ENCODE measurements around the gene RCAN2.

RCAN2 gene

GRCh38 chr6:46233129-46233528 lies 258.1 kb downstream of the RCAN2 start:
- H3K4me2 ChIP-seq (ENCODE audit: low read length): no peak overlapping the region
- H3K79me1 ChIP-seq (ENCODE audit: low read length): no peaks in the 10 kb centered on the region
- H3K27ac ChIP-seq (ENCODE audit: low read depth, low read length): no peak overlapping the region
- no peak overlapping the region for H3K9ac ChIP-seq (ENCODE audit: low read length)
- no peak overlapping the region for H4K8ac ChIP-seq (ENCODE audit: low read depth, low read length)
- no peaks in the 10 kb centered on the region for H3K4me1 ChIP-seq (ENCODE audit: control insufficient read depth, low read depth, low read length)
- no peaks in the 10 kb centered on the region for H3K27me3 ChIP-seq (ENCODE audit: insufficient read depth, low read length, poor library complexity)
- DNase-seq: no peak
- H2BK15ac ChIP-seq (replicated peaks; ENCODE audit: low read depth): no peak overlapping the region
- no peak overlapping the region for H2BK120ac ChIP-seq (ENCODE audit: low read depth, low read length)
- no peak overlapping the region for H3K4me3 ChIP-seq (ENCODE audit: low read length)
- no peaks in the 10 kb centered on the region for H3K36me3 ChIP-seq (ENCODE audit: control insufficient read depth, insufficient read depth, low read length)
- no CpG with 5 or more reads among the region's 3 CpGs for WGBS (ENCODE audit: extremely low coverage, insufficient coverage, low lambda C conversion rate)
- H3K23ac ChIP-seq (ENCODE audit: low read length): no peak overlapping the region
- H2AK5ac ChIP-seq (ENCODE audit: low read length): no peak overlapping the region
- no peak overlapping the region for H3K56ac ChIP-seq (ENCODE audit: low read length)
- no peak overlapping the region for H2BK5ac ChIP-seq (ENCODE audit: low read length)
- H3K4ac ChIP-seq (ENCODE audit: low read depth, low read length): no peak overlapping the region
- no peak overlapping the region for H4K5ac ChIP-seq (ENCODE audit: low read length)
- H3K79me2 ChIP-seq (ENCODE audit: control insufficient read depth, insufficient read depth, low read length): no peaks in the 10 kb centered on the region
- H3K18ac ChIP-seq (ENCODE audit: low read length): no peak overlapping the region

- no peak overlapping the region for H3K23ac ChIP-seq (ENCODE audit: low read length)
- H4K5ac ChIP-seq (ENCODE audit: low read length): no peak overlapping the region
- H3K27me3 ChIP-seq (ENCODE audit: insufficient read depth, low read length, poor library complexity): no peaks in the 10 kb centered on the region
- H3K36me3 ChIP-seq (ENCODE audit: control insufficient read depth, insufficient read depth, low read length): no peaks in the 10 kb centered on the region
- H3K9ac ChIP-seq (ENCODE audit: low read length): no peak overlapping the region
- no CpG with 5 or more reads among the region's 1 CpG for WGBS (ENCODE audit: extremely low coverage, insufficient coverage, low lambda C conversion rate)
- H3K27ac ChIP-seq (ENCODE audit: low read depth, low read length): no peak overlapping the region
- no peak overlapping the region for H2AK5ac ChIP-seq (ENCODE audit: low read length)
- no peaks in the 10 kb centered on the region for H3K4me1 ChIP-seq (ENCODE audit: control insufficient read depth, low read depth, low read length)
- H2BK5ac ChIP-seq (ENCODE audit: low read length): no peak overlapping the region
- no peak for DNase-seq
- H3K4ac ChIP-seq (ENCODE audit: low read depth, low read length): no peak overlapping the region
- no peaks in the 10 kb centered on the region for H3K79me1 ChIP-seq (ENCODE audit: low read length)
- no peaks in the 10 kb centered on the region for H3K79me2 ChIP-seq (ENCODE audit: control insufficient read depth, insufficient read depth, low read length)
- H2BK15ac ChIP-seq (replicated peaks; ENCODE audit: low read depth): no peak overlapping the region
- no peak overlapping the region for H3K4me2 ChIP-seq (ENCODE audit: low read length)
- no peak overlapping the region for H4K8ac ChIP-seq (ENCODE audit: low read depth, low read length)
- no peak overlapping the region for H3K18ac ChIP-seq (ENCODE audit: low read length)
- no peak overlapping the region for H2BK120ac ChIP-seq (ENCODE audit: low read depth, low read length)
- H3K56ac ChIP-seq (ENCODE audit: low read length): no peak overlapping the region
- no peak overlapping the region for H3K4me3 ChIP-seq (ENCODE audit: low read length)
Measured at GRCh38 chr6:46222286-46222685, 269.0 kb downstream of the RCAN2 start.

GRCh38 chr6:46221222-46221793 lies 269.9 kb downstream of the RCAN2 start:
- H4K5ac ChIP-seq (ENCODE audit: low read length): no peak overlapping the region
- H3K56ac ChIP-seq (ENCODE audit: low read length): no peak overlapping the region
- no peak overlapping the region for H3K18ac ChIP-seq (ENCODE audit: low read length)
- H3K27ac ChIP-seq (ENCODE audit: low read depth, low read length): no peak overlapping the region
- no peak overlapping the region for H2BK5ac ChIP-seq (ENCODE audit: low read length)
- no CpG with 5 or more reads among the region's 4 CpGs for WGBS (ENCODE audit: extremely low coverage, insufficient coverage, low lambda C conversion rate)
- no peak overlapping the region for H2AK5ac ChIP-seq (ENCODE audit: low read length)
- H3K4me1 ChIP-seq (ENCODE audit: control insufficient read depth, low read depth, low read length): no peaks in the 10 kb centered on the region
- H3K79me1 ChIP-seq (ENCODE audit: low read length): no peaks in the 10 kb centered on the region
- H3K4me2 ChIP-seq (ENCODE audit: low read length): no peak overlapping the region
- no peak overlapping the region for H2BK120ac ChIP-seq (ENCODE audit: low read depth, low read length)
- H3K79me2 ChIP-seq (ENCODE audit: control insufficient read depth, insufficient read depth, low read length): no peaks in the 10 kb centered on the region
- H3K36me3 ChIP-seq (ENCODE audit: control insufficient read depth, insufficient read depth, low read length): no peaks in the 10 kb centered on the region
- H3K4me3 ChIP-seq (ENCODE audit: low read length): no peak overlapping the region
- DNase-seq: peak; percentile 47
- no peak overlapping the region for H4K8ac ChIP-seq (ENCODE audit: low read depth, low read length)
- no peak overlapping the region for H2BK15ac ChIP-seq (replicated peaks; ENCODE audit: low read depth)
- H3K27me3 ChIP-seq (ENCODE audit: insufficient read depth, low read length, poor library complexity): no peaks in the 10 kb centered on the region
- no peak overlapping the region for H3K4ac ChIP-seq (ENCODE audit: low read depth, low read length)
- no peak overlapping the region for H3K9ac ChIP-seq (ENCODE audit: low read length)
- H3K23ac ChIP-seq (ENCODE audit: low read length): no peak overlapping the region

DNA sequence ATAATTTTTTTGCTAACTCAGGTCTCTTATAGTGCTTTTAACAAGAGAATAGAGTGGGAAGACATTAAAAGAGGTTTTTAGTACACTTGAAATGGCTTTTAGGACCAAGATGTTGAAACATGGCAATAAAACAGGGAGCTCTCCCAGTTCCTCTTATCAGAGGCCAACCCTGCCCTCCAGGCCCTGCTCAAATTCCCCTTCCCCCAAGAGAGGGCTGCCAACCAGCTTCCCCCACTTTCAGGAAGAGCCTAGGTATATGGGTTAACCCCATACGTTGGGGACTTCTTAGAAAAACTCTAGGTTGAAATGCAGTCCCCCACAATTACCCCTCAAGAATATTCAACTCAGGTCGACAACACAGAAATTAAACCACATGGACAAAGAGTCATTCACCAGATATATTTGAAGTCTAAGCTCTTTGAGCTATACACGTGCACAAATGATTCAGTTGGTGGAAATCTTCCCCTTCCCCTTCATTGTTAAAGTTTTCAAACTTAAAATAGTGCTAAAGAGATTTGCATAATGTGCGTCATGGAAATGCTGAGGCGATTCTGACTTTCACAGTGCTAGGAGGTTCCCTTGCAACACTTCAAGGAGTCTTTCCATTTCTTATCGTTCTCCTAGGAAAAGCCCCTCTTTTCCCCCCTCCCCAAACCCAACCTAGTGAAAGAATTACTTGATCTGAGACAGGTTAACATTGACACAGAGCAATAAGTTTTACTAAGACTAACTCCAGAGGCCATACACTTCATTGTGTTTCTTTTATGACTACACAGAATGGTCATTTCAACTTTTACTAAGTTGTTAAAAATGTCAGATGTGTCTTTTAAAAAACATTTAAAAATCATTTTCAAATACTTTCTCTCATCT lies 270.7 kb downstream of the RCAN2 start:
- Histone ChIP-seq H3K4ac (ENCODE audit: low read depth, low read length) (no peak overlapping the region), H3K4me2 (ENCODE audit: low read length) (no peak overlapping the region), H3K4me1 (ENCODE audit: control insufficient read depth, low read depth, low read length) (no peaks in the 10 kb centered on the region), H2BK15ac (replicated peaks; ENCODE audit: low read depth) (no peak overlapping the region), H3K18ac (ENCODE audit: low read length) (no peak overlapping the region), H3K23ac (ENCODE audit: low read length) (no peak overlapping the region), H4K8ac (ENCODE audit: low read depth, low read length) (no peak overlapping the region), H3K27me3 (ENCODE audit: insufficient read depth, low read length, poor library complexity) (no peaks in the 10 kb centered on the region), H3K9ac (ENCODE audit: low read length) (no peak overlapping the region), H3K27ac (ENCODE audit: low read depth, low read length) (no peak overlapping the region), H2BK5ac (ENCODE audit: low read length) (no peak overlapping the region), H4K5ac (ENCODE audit: low read length) (no peak overlapping the region), H2AK5ac (ENCODE audit: low read length) (no peak overlapping the region), H3K79me1 (ENCODE audit: low read length) (no peaks in the 10 kb centered on the region), H3K4me3 (ENCODE audit: low read length) (no peak overlapping the region), H2BK120ac (ENCODE audit: low read depth, low read length) (no peak overlapping the region), H3K36me3 (ENCODE audit: control insufficient read depth, insufficient read depth, low read length) (no peaks in the 10 kb centered on the region), H3K56ac (ENCODE audit: low read length) (no peak overlapping the region), H3K79me2 (ENCODE audit: control insufficient read depth, insufficient read depth, low read length) (no peaks in the 10 kb centered on the region)
- WGBS (ENCODE audit: extremely low coverage, insufficient coverage, low lambda C conversion rate): no CpG with 5 or more reads among the region's 6 CpGs
- DNase-seq: no peak

DNA sequence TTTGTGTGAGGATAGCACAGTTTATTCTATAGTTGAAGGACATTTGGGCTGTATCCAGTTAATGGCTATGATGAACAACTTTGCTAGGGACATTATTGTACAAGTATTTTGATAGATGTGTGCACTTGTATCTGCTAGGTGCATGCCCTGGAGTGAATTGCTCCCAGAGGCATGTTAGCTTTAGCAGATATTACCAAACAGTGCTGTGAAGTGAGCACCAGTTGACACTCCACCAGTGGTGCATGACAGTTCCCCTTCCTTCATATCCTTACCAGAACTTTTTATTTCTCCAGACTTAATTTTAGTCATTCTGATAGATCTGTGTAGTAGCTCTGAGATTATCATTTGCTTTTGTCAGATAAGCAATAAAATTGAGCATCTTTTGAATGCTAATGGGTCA lies 271.6 kb downstream of the RCAN2 start:
- no peak overlapping the region for H3K9ac ChIP-seq (ENCODE audit: low read length)
- no peak overlapping the region for H3K4me2 ChIP-seq (ENCODE audit: low read length)
- H3K36me3 ChIP-seq (ENCODE audit: control insufficient read depth, insufficient read depth, low read length): no peaks in the 10 kb centered on the region
- no peaks in the 10 kb centered on the region for H3K27me3 ChIP-seq (ENCODE audit: insufficient read depth, low read length, poor library complexity)
- no peaks in the 10 kb centered on the region for H3K4me1 ChIP-seq (ENCODE audit: control insufficient read depth, low read depth, low read length)
- no peak overlapping the region for H3K18ac ChIP-seq (ENCODE audit: low read length)
- no peak overlapping the region for H2AK5ac ChIP-seq (ENCODE audit: low read length)
- H3K23ac ChIP-seq (ENCODE audit: low read length): no peak overlapping the region
- H3K79me2 ChIP-seq (ENCODE audit: control insufficient read depth, insufficient read depth, low read length): no peaks in the 10 kb centered on the region
- no peak for DNase-seq
- no peak overlapping the region for H2BK15ac ChIP-seq (replicated peaks; ENCODE audit: low read depth)
- H3K27ac ChIP-seq (ENCODE audit: low read depth, low read length): no peak overlapping the region
- H3K56ac ChIP-seq (ENCODE audit: low read length): no peak overlapping the region
- H4K5ac ChIP-seq (ENCODE audit: low read length): no peak overlapping the region
- H3K4ac ChIP-seq (ENCODE audit: low read depth, low read length): no peak overlapping the region
- H2BK120ac ChIP-seq (ENCODE audit: low read depth, low read length): no peak overlapping the region
- no peak overlapping the region for H3K4me3 ChIP-seq (ENCODE audit: low read length)
- H3K79me1 ChIP-seq (ENCODE audit: low read length): no peaks in the 10 kb centered on the region
- H4K8ac ChIP-seq (ENCODE audit: low read depth, low read length): no peak overlapping the region
- no peak overlapping the region for H2BK5ac ChIP-seq (ENCODE audit: low read length)

DNA sequence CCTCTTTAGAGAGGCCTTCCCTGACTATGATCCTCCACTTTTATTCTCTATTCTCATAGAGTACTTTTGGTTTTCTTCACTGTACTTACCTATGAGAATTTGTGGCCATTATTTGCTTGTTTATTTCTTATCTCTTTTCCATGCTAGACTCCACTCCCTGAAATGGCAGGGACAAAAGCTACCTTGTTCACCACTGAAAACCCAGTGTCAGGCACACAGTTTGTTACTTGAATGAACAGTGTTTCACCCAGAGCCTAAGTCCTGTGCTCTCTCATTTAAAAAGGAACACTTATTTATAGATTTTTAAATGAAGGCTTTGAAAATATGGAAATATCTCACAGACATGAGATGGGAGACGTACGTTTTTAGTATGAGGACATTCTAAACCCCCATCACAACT lies 272.8 kb downstream of the RCAN2 start:
- Histone ChIP-seq H3K18ac (ENCODE audit: low read length) (no peak overlapping the region), H3K4ac (ENCODE audit: low read depth, low read length) (no peak overlapping the region), H3K4me1 (ENCODE audit: control insufficient read depth, low read depth, low read length) (no peaks in the 10 kb centered on the region), H3K79me1 (ENCODE audit: low read length) (no peaks in the 10 kb centered on the region), H2BK5ac (ENCODE audit: low read length) (no peak overlapping the region), H2BK15ac (replicated peaks; ENCODE audit: low read depth) (no peak overlapping the region), H4K5ac (ENCODE audit: low read length) (no peak overlapping the region), H3K9ac (ENCODE audit: low read length) (no peak overlapping the region), H3K27me3 (ENCODE audit: insufficient read depth, low read length, poor library complexity) (no peaks in the 10 kb centered on the region), H3K56ac (ENCODE audit: low read length) (no peak overlapping the region), H3K36me3 (ENCODE audit: control insufficient read depth, insufficient read depth, low read length) (no peaks in the 10 kb centered on the region), H3K23ac (ENCODE audit: low read length) (no peak overlapping the region), H3K4me3 (ENCODE audit: low read length) (no peak overlapping the region), H3K4me2 (ENCODE audit: low read length) (no peak overlapping the region), H3K79me2 (ENCODE audit: control insufficient read depth, insufficient read depth, low read length) (no peaks in the 10 kb centered on the region), H2AK5ac (ENCODE audit: low read length) (no peak overlapping the region), H2BK120ac (ENCODE audit: low read depth, low read length) (no peak overlapping the region), H4K8ac (ENCODE audit: low read depth, low read length) (no peak overlapping the region), H3K27ac (ENCODE audit: low read depth, low read length) (no peak overlapping the region)
- WGBS (ENCODE audit: extremely low coverage, insufficient coverage, low lambda C conversion rate): no CpG with 5 or more reads among the region's 2 CpGs
- no peak for DNase-seq

Data from mesendoderm (in vitro differentiated cells).